ENCODE results near the gene EHD2. TPM values are rescaled to one million over a fixed set of nuclear protein-coding genes. Genes with fewer than 3 reads are reported as not detected.

EHD2 gene
- total and polyA plus RNA-seq, 2 of the 13 experiments (the other 11 are each of a cell fraction or from before 2014, with no cell fraction given), result 0.09 to 0.28 TPM

- TF ChIP-seq, protein P1, sequence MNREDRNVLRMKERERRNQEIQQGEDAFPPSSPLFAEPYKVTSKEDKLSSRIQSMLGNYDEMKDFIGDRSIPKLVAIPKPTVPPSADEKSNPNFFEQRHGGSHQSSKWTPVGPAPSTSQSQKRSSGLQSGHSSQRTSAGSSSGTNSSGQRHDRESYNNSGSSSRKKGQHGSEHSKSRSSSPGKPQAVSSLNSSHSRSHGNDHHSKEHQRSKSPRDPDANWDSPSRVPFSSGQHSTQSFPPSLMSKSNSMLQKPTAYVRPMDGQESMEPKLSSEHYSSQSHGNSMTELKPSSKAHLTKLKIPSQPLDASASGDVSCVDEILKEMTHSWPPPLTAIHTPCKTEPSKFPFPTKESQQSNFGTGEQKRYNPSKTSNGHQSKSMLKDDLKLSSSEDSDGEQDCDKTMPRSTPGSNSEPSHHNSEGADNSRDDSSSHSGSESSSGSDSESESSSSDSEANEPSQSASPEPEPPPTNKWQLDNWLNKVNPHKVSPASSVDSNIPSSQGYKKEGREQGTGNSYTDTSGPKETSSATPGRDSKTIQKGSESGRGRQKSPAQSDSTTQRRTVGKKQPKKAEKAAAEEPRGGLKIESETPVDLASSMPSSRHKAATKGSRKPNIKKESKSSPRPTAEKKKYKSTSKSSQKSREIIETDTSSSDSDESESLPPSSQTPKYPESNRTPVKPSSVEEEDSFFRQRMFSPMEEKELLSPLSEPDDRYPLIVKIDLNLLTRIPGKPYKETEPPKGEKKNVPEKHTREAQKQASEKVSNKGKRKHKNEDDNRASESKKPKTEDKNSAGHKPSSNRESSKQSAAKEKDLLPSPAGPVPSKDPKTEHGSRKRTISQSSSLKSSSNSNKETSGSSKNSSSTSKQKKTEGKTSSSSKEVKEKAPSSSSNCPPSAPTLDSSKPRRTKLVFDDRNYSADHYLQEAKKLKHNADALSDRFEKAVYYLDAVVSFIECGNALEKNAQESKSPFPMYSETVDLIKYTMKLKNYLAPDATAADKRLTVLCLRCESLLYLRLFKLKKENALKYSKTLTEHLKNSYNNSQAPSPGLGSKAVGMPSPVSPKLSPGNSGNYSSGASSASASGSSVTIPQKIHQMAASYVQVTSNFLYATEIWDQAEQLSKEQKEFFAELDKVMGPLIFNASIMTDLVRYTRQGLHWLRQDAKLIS (CRISPR knock-in tag; IDR thresholded peaks at IDR 0.05), result no peak
- TF ChIP-seq SKI (IDR thresholded peaks at IDR 0.05; ENCODE audit: partially characterized antibody) (no peak), ZHX2 (IDR thresholded peaks at IDR 0.05; ENCODE audit: low read depth) (no peak), ZHX2 (CRISPR knock-in tag; IDR thresholded peaks at IDR 0.05; ENCODE audit: borderline replicate concordance) (no peak), IRX3 (CRISPR knock-in tag; IDR thresholded peaks at IDR 0.05; ENCODE audit: borderline replicate concordance, low read depth) (no peak), FOXA1 (IDR thresholded peaks at IDR 0.05) (no peak), FOXA1 (CRISPR knock-in tag; IDR thresholded peaks at IDR 0.05) (0 out of 2 replicates have a peak, but pooled peaks have one; percentile 40), RFX1 (IDR thresholded peaks at IDR 0.05) (no peak), ZSCAN5A (CRISPR knock-in tag; IDR thresholded peaks at IDR 0.05; ENCODE audit: borderline replicate concordance) (no peak), PLRG1 (conservative IDR thresholded peaks at IDR 0.05) (no peak), ETV6 (CRISPR knock-in tag; conservative IDR thresholded peaks at IDR 0.05) (no peak), DPF2 (CRISPR knock-in tag; IDR thresholded peaks at IDR 0.05; ENCODE audit: borderline replicate concordance, low read depth) (no peak), NCOA5 (CRISPR knock-in tag; IDR thresholded peaks at IDR 0.05) (no peak), ATF7 (IDR thresholded peaks at IDR 0.05) (no peak), ATF7 (CRISPR knock-in tag; IDR thresholded peaks at IDR 0.05) (no peak), THAP7 (CRISPR knock-in tag; IDR thresholded peaks at IDR 0.05) (no peak)
Observed at GRCh38 chr19:47697863-47698609, 15.2 kb upstream of the EHD2 start (continued).

Measured in HepG2 (cell line).